Gastrocnemius medialis (tissue), 4 donors: ENCODE data around the gene RPE65. TPM values are rescaled to one million over a fixed set of nuclear protein-coding genes. Genes with fewer than 3 reads are reported as not detected.

Experiments
- ATAC-seq, 2 donors: fragments of 150-250 bp; one replicate each; pipeline ENCODE4 v1.9.1; 2016
- DNase-seq, 2 donors: peaks; one replicate each; pipeline ENCODE4 v3.0.0-alpha.2; 2019
- H3K27ac ChIP-seq, 4 donors: fragments of 200-600 bp; sonication (generic); 1 replicate in 1 of 4; 2 replicates in 3 of 4; pipeline ENCODE4 v1.5.1; 2016 to 2018; ENCODE audit warnings: mild to moderate bottlenecking in 2 of 4, moderate library complexity in 1 of 4
- H3K27me3 ChIP-seq, 3 donors: fragments of 200-600 bp; sonication (generic) in 2 of 3; 1 replicate in 1 of 3; 2 replicates in 2 of 3; pipeline versions ENCODE4 v1.5.1 to v1.6.0; 2016 to 2019; ENCODE audit warnings: mild to moderate bottlenecking in 1 of 3, moderate library complexity in 1 of 3
- H3K36me3 ChIP-seq, 2 donors: fragments of 200-600 bp; sonication (generic) in 1 of 2; one replicate each; pipeline ENCODE4 v1.5.1; 2017 to 2018
- H3K4me1 ChIP-seq, 2 donors: fragments of 200-600 bp; sonication (generic) in 1 of 2; one replicate each; pipeline ENCODE4 v1.5.1; 2016 to 2017; ENCODE audit warnings: mild to moderate bottlenecking in 2 of 2
- H3K4me3 ChIP-seq, 4 donors: fragments of 200-600 bp; sonication (generic) in 3 of 4; 1 replicate in 1 of 4; 2 replicates in 3 of 4; pipeline ENCODE4 v1.5.1; 2016 to 2019; ENCODE audit warnings: mild to moderate bottlenecking in 2 of 4
- H3K9me3 ChIP-seq, 3 donors: fragments of 200-600 bp; sonication (generic) in 2 of 3; 1 replicate in 1 of 3; 2 replicates in 2 of 3; pipeline ENCODE4 v1.5.1; 2016 to 2019
- POLR2A ChIP-seq, 2 donors: fragments of 450-650 bp; IDR thresholded peaks; one replicate each; pipeline ENCODE4 v1.6.1; 2017; ENCODE audit warnings: antibody characterized with exemption in 2 of 2, mild to moderate bottlenecking in 2 of 2, moderate library complexity in 2 of 2
- in situ Hi-C, 4 donors: fragments of 200-750 bp; cut with MboI; loops; one replicate each; pipeline versions ENCODE4 v1.15.0 to v1.8.0; 2017; ENCODE audit warnings: low sequenced_read_pairs in 4 of 4
- intact Hi-C: fragments of 100-400 bp; cut with DNase I; formaldehyde crosslinking; loops from one replicate; pipeline ENCODE4 v1.15.1; 2023; ENCODE audit warnings: low total_unique reads
- total RNA-seq, 4 donors: library from RNA; depleted of rRNA; stranded (reverse); fragments of >200 nt; gene quantifications; one replicate each; pipeline versions ENCODE4 v1.1.0 to v1.2.3, GENCODE V29; 2016
- TF ChIP-seq, protein P1 (sequence below), 5 experiments: fragments of 450-650 bp in 3 of 5; fragments of 200-600 bp in 2 of 5; sonication (generic) in 2 of 5; IDR thresholded peaks in 4 of 5; conservative IDR thresholded peaks in 1 of 5; 1 replicate in 4 of 5; 2 replicates in 1 of 5; pipeline ENCODE4 v1.5.1; 2016 to 2019; ENCODE audit warnings: antibody characterized with exemption in 5 of 5, mild to moderate bottlenecking in 3 of 5, moderate library complexity in 3 of 5

RPE65 gene
- total RNA-seq, 4 donors from 2014 or later = not detected

- Histone ChIP-seq H3K27ac (no peak overlapping the region), H3K4me1 (no peaks in the 10 kb centered on the region), H3K27me3 (no peaks in the 10 kb centered on the region), H3K36me3 (no peaks in the 10 kb centered on the region), H3K4me3 (no peak overlapping the region), H3K9me3 (no peaks in the 10 kb centered on the region)
- no peak for TF ChIP-seq POLR2A (IDR thresholded peaks at IDR 0.05)
- TF ChIP-seq, protein P1, sequence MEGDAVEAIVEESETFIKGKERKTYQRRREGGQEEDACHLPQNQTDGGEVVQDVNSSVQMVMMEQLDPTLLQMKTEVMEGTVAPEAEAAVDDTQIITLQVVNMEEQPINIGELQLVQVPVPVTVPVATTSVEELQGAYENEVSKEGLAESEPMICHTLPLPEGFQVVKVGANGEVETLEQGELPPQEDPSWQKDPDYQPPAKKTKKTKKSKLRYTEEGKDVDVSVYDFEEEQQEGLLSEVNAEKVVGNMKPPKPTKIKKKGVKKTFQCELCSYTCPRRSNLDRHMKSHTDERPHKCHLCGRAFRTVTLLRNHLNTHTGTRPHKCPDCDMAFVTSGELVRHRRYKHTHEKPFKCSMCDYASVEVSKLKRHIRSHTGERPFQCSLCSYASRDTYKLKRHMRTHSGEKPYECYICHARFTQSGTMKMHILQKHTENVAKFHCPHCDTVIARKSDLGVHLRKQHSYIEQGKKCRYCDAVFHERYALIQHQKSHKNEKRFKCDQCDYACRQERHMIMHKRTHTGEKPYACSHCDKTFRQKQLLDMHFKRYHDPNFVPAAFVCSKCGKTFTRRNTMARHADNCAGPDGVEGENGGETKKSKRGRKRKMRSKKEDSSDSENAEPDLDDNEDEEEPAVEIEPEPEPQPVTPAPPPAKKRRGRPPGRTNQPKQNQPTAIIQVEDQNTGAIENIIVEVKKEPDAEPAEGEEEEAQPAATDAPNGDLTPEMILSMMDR (IDR thresholded peaks at IDR 0.05 in 4 of 5, conservative IDR thresholded peaks at IDR 0.05 in 1 of 5) = no peak
- intact Hi-C loops (no loop called here), in situ Hi-C loops (loop anchor here in 1 of 4 donors (25.0 kb wide), 1 partner anchor 1278 kb away; no protein-coding TSS in a partner anchor)
- DNase-seq (no peak), ATAC-seq (no peak)
Observed at GRCh38 chr1:68459091-68459490, 9.3 kb upstream of the RPE65 start.

DNA sequence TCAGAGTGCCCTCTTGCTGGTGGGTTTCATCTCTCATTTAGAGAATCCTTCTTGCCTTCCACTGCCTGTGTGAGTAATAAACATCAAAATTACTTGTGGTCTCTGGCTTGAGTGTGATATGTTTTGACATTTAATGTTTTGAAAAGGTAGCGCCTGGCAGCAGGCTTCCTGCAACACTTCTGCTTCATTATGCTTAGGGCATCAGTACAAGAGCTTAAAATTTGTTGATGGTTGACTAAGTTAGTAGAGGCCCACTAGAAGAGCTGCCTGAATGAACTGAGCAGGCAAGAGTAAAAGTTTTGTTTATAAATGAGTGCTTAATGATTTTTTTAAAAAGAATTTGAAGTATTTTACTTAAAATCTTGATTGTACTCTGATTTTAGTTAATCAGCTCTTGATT, 6.4 kb upstream of the RPE65 start:
- no peak for DNase-seq
- ATAC-seq = no peak
- no peaks in the 10 kb centered on the region for H3K27me3 ChIP-seq
- H3K36me3 ChIP-seq = no peaks in the 10 kb centered on the region
- no peaks in the 10 kb centered on the region for H3K4me1 ChIP-seq
- H3K4me3 ChIP-seq = no peak overlapping the region
- no peaks in the 10 kb centered on the region for H3K9me3 ChIP-seq
- no peak overlapping the region for H3K27ac ChIP-seq
- in situ Hi-C loops = loop anchor here in 1 of 4 donors (25.0 kb wide), 1 partner anchor 1281 kb away; no protein-coding TSS in a partner anchor
- TF ChIP-seq, protein P1 (IDR thresholded peaks at IDR 0.05 in 4 of 5, conservative IDR thresholded peaks at IDR 0.05 in 1 of 5) = no peak
- no peak for TF ChIP-seq POLR2A (IDR thresholded peaks at IDR 0.05)
- intact Hi-C loops = no loop called here

GRCh38 chr1:68454534-68454933, 4.8 kb upstream of the RPE65 start:
- H3K4me3 ChIP-seq = no peak overlapping the region
- in situ Hi-C loops = loop anchor here in 1 of 4 donors (25.0 kb wide), 1 partner anchor 1283 kb away; no protein-coding TSS in a partner anchor
- intact Hi-C loops = no loop called here
- H3K9me3 ChIP-seq = no peaks in the 10 kb centered on the region
- DNase-seq (no peak), ATAC-seq (no peak)
- H3K36me3 ChIP-seq = no peaks in the 10 kb centered on the region
- no peaks in the 10 kb centered on the region for H3K4me1 ChIP-seq
- TF ChIP-seq POLR2A (IDR thresholded peaks at IDR 0.05) = no peak
- TF ChIP-seq, protein P1 (IDR thresholded peaks at IDR 0.05 in 4 of 5, conservative IDR thresholded peaks at IDR 0.05 in 1 of 5) = no peak
- no peaks in the 10 kb centered on the region for H3K27me3 ChIP-seq
- no peak overlapping the region for H3K27ac ChIP-seq

DNA sequence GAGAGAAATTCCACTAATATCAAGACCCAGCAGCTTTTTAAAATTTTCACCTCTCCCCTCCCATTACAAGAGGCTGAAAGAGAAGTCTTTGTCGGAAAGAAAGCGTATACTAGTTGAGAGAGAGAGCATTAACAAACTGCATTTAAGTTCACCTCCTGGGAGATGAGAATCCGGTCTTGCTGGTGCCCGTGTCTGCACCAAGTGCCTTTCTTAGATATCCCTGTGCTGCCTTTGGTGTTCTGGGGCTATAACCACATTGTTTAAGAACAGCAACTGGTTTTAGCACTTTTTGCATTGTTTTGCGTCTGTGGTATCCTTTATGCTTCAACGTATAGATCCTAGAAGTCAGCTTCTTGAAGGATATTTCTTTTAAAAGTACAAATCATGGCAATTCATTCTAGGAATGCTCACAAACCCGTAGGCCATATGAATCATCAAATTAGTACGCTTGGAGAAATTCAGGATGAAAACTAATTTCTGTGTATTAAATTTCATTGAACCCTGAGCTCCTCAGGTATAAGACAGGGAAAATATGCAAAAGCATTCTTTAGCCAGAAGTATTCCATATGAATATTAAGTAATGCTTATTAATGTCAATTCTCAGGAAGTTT, 3.4 kb upstream of the RPE65 start:
- Histone ChIP-seq H3K27ac (no peak overlapping the region), H3K27me3 (no peaks in the 10 kb centered on the region), H3K4me3 (no peak overlapping the region), H3K4me1 (no peaks in the 10 kb centered on the region), H3K9me3 (no peaks in the 10 kb centered on the region), H3K36me3 (no peaks in the 10 kb centered on the region)
- DNase-seq = no peak
- in situ Hi-C loops = loop anchor here in 1 of 4 donors (25.0 kb wide), 1 partner anchor 1284 kb away; no protein-coding TSS in a partner anchor
- no peak for ATAC-seq
- TF ChIP-seq, protein P1 (IDR thresholded peaks at IDR 0.05 in 4 of 5, conservative IDR thresholded peaks at IDR 0.05 in 1 of 5) = no peak
- no peak for TF ChIP-seq POLR2A (IDR thresholded peaks at IDR 0.05)
- intact Hi-C loops = no loop called here
